ENCODE measurements around the gene CSNK1G1. TPM values are rescaled to one million over a fixed set of nuclear protein-coding genes. Genes with fewer than 3 reads are reported as not detected.

Gene CSNK1G1
- total RNA-seq, 2 donors from 2014 or later = 9.3 to 11.8 TPM

GRCh38 chr15:64131547-64131946 lies 224.4 kb downstream of the CSNK1G1 start:
- Histone ChIP-seq H3K4me3 (no peak overlapping the region), H3K9me3 (no peaks in the 10 kb centered on the region), H3K36me3 (peaks cover 82% of the 10 kb centered on the region), H3K27ac (no peak overlapping the region), H3K4me1 (ENCODE audit: control insufficient read depth in 1 of 2, low read depth in 2 of 2) (no peaks in the 10 kb centered on the region), H3K27me3 (replicated peaks; ENCODE audit: insufficient read depth) (no peaks in the 10 kb centered on the region)
- no peak for DNase-seq (ENCODE audit: low spot score)
- ATAC-seq (ENCODE audit: insufficient number of reproducible peaks, low FRiP score, low read depth) = no peak
- no peak for TF ChIP-seq CTCF (IDR thresholded peaks at IDR 0.05)

GRCh38 chr15:64130159-64130558 lies 225.8 kb downstream of the CSNK1G1 start:
- TF ChIP-seq CTCF (IDR thresholded peaks at IDR 0.05) = no peak
- no peak overlapping the region for H3K27ac ChIP-seq
- H3K4me3 ChIP-seq = no peak overlapping the region
- DNase-seq (ENCODE audit: low spot score) (no peak), ATAC-seq (ENCODE audit: insufficient number of reproducible peaks, low FRiP score, low read depth) (no peak)
- H3K4me1 ChIP-seq (ENCODE audit: control insufficient read depth in 1 of 2, low read depth in 2 of 2) = no peaks in the 10 kb centered on the region
- peaks cover 77% of the 10 kb centered on the region for H3K36me3 ChIP-seq
- H3K27me3 ChIP-seq (replicated peaks; ENCODE audit: insufficient read depth) = no peaks in the 10 kb centered on the region
- H3K9me3 ChIP-seq = no peaks in the 10 kb centered on the region

GRCh38 chr15:64127521-64128270 lies 228.3 kb downstream of the CSNK1G1 start:
- Histone ChIP-seq H3K9me3 (no peaks in the 10 kb centered on the region), H3K4me3 (no peak overlapping the region), H3K27ac (no peak overlapping the region), H3K27me3 (replicated peaks; ENCODE audit: insufficient read depth) (no peaks in the 10 kb centered on the region), H3K36me3 (peaks cover 70% of the 10 kb centered on the region), H3K4me1 (ENCODE audit: control insufficient read depth in 1 of 2, low read depth in 2 of 2) (no peaks in the 10 kb centered on the region)
- no peak for TF ChIP-seq CTCF (IDR thresholded peaks at IDR 0.05)
- DNase-seq (ENCODE audit: low spot score) = no peak
- no peak for ATAC-seq (ENCODE audit: insufficient number of reproducible peaks, low FRiP score, low read depth)

- H3K27ac ChIP-seq = no peak overlapping the region
- no peak overlapping the region for H3K4me3 ChIP-seq
- H3K36me3 ChIP-seq = peaks cover 58% of the 10 kb centered on the region
- no peaks in the 10 kb centered on the region for H3K4me1 ChIP-seq (ENCODE audit: control insufficient read depth in 1 of 2, low read depth in 2 of 2)
- no peak for TF ChIP-seq CTCF (IDR thresholded peaks at IDR 0.05)
- ATAC-seq (ENCODE audit: insufficient number of reproducible peaks, low FRiP score, low read depth) (no peak), DNase-seq (ENCODE audit: low spot score) (no peak)
- no peaks in the 10 kb centered on the region for H3K27me3 ChIP-seq (replicated peaks; ENCODE audit: insufficient read depth)
- H3K9me3 ChIP-seq = no peaks in the 10 kb centered on the region
Measured at GRCh38 chr15:64125978-64126377, 230.0 kb downstream of the CSNK1G1 start.

- no peak for TF ChIP-seq CTCF (IDR thresholded peaks at IDR 0.05)
- H3K27ac ChIP-seq = no peak overlapping the region
- no peaks in the 10 kb centered on the region for H3K4me1 ChIP-seq (ENCODE audit: control insufficient read depth in 1 of 2, low read depth in 2 of 2)
- no peaks in the 10 kb centered on the region for H3K27me3 ChIP-seq (replicated peaks; ENCODE audit: insufficient read depth)
- ATAC-seq (ENCODE audit: insufficient number of reproducible peaks, low FRiP score, low read depth) (no peak), DNase-seq (ENCODE audit: low spot score) (no peak)
- H3K36me3 ChIP-seq = peaks cover 59% of the 10 kb centered on the region
- no peak overlapping the region for H3K4me3 ChIP-seq
- H3K9me3 ChIP-seq = no peaks in the 10 kb centered on the region
Measured at GRCh38 chr15:64122936-64123351, 233.0 kb downstream of the CSNK1G1 start.

All from thoracic aorta (tissue), 2 donors.